ENCODE data around the gene KLHDC2.
"Not testable (repeated sequence)": the region's sequence is repeated elsewhere in the genome, so short reads cannot be mapped to it uniquely, and the experiment has no call there.

Gene KLHDC2

GRCh38 chr14:49783394-49784014 is 15.6 kb downstream of the KLHDC2 start:
- DNase-seq, result no peak

DNA sequence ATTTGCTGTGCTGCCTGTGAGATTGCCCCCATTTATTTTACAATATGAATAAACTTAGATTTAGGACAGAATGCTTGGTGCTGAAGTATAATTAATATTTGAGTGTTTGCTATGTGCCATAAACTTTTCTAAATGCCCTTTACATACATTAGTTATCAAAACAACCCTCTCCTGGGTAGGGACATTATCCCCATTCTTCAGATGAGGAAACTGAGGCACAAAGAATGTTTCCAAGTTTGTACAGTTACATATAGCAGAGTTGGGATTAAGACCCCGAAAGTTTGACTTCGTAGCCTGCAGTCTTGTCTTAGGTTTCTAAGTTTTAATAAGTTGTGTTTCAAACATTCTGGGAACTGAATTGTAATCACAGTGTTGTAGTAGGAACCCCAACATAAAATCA is 18.4 kb downstream of the KLHDC2 start:
- DNase-seq, result no peak

DNA sequence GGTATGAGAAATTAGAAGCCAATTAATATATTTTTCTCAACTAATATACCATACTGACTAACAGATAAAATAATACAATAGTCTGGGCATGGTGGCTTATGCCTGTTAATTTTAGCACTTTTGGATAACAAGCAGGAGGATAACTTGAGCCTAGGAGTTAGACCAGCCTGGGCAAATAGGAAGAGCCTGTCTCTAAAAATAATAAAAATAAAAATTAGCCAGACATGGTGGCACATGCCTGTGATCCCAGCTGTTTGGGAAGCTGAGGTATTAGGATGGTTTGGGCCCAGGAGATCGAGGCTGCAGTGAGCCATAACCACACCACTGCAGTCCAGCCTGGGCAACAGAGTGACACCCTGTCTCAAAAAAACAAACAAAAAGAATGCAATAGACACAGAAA is 24.7 kb downstream of the KLHDC2 start:
- no peak for DNase-seq

DNA sequence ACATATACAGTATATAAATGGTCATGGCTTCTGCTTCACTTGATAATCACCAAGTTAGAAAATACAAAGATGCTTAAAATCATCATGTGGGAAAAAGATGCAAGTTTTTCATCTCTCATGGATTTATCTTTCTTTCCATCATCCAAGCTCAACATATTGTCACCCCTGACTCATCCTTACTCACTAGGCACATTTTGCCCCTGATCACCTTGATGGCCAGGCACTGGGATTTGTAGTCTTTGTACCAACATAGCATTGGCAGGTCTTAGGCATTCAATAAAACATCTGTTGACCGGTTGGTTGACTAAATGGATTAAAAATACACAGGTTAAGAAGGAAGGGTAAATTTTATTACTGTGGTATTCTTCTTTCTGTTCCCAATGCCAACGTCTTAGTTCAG is 28.1 kb downstream of the KLHDC2 start:
- DNase-seq, result no peak

- no peak for DNase-seq
These were observed 40.8 kb downstream of the KLHDC2 start for GRCh38 chr14:49808780-49809179.

DNA sequence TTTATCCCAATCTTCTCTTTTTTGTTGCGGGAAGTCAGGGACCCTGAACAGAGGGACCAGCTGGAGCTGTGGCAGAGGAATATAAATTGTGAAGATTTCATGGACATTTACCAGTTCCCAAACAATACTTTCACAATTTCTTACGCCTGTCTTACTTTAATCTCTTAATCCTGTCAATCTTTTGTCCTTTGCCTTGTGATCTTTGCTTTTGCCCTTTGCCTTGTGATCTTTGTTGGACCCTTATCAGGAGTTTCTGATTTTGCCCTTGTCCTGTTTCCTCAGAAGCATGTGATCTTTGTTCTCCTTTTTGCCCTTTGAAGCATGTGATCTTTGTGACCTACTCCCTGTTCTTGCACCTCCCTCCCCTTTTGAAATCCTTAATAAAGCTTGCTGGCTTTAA is 48.2 kb downstream of the KLHDC2 start:
- not testable (repeated sequence) for DNase-seq

DNA sequence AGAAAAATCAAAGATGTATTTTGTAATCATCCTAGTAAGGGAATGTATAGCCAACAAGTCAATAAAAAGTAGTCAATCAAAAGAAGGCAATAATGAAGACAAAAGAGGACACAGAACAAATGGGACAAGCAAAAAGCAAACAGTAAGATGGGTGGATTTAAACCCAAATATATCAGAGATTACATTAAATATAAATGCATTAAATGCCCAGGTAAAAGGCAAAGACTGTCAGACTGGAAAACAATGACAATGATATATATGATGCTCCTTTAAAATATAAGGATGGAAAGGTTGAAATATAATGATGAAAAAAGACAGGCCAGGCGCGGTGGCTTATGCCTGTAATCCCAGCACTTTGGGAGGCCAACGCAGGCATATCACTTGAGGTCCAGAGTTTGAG is 48.9 kb downstream of the KLHDC2 start:
- no peak for DNase-seq

DNA sequence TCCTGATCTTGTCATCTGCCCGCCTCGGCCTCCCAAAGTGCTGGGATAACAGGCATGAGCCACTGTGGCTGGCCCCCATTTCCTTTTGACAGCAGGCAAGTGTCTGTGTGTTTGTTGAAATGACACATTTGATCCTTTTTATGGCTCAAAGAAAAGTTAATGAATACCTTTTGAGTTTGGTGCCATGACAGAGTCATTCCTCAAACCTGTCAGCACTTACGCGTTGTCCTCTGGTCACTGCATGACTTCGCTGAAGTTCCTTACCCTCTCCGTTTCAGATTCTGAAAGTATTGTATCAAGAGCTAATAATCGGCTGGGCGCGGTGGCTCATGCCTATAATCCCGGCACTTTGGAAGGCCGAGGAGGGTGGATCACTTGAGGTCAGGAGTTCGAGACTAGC is 52.2 kb downstream of the KLHDC2 start:
- DNase-seq, result no peak

- no peak for DNase-seq
These were observed 60.7 kb downstream of the KLHDC2 start for GRCh38 chr14:49828640-49829039.
